ENCODE measurements around the gene CRCP.
A peak's percentile ranks its signal among the peaks of the same experiment; 100 is the strongest.
"Not testable (repeated sequence)": the region's sequence is repeated elsewhere in the genome, so short reads cannot be mapped to it uniquely, and the experiment has no call there.

CRCP gene

DNA sequence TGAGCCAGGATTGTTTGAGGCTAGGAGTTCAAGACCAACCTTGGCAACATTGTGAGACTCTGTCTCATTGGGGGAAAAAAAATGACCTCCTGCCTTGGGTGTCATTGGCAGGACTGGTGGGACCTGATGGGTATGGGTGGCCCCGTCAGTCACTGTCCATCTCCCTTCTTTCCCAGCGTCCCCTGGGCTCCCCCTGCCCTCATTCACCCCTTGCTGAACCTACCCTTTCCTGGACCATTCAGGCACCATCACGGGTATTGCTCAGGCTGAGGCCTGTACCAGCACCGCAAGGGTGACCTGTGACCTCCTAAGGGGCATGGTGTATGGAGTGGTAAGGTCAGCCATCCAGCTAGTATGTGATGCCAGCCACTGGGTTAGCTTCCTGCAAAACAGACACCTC, 19.6 kb upstream of the CRCP start:
- Mint-ChIP-seq H3K27ac (no peak overlapping the region), H3K27me3 (no peaks in the 10 kb centered on the region), H3K9me3 (no peaks in the 10 kb centered on the region), H3K4me1 (ENCODE audit: low read depth in 2 of 2) (peaks cover 6 to 7% of the 10 kb centered on the region in 2 donors), H3K4me3 (no peak overlapping the region), H3K36me3 (ENCODE audit: insufficient read depth) (peaks cover 2% of the 10 kb centered on the region)
- no peak for ATAC-seq (replicated peaks)
- no peak for DNase-seq

DNA sequence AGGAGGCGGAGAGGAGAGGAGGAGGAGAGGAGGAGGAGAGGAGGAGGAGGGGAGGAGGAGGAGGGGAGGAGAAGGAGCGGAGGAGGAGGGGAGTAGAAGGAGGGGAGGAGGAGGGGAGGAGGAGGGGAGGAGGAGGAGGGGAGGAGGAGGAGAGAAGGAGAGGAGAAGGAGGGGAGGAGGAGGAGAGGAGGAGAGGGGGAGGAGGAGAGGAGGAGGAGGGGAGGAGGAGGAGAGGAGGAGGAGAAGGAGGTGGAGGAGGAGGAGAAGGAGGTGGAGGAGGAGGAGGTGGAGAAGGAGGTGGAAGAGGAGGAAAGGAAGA, 15.5 kb upstream of the CRCP start:
- Mint-ChIP-seq H3K27me3 (no peaks in the 10 kb centered on the region), H3K27ac (peak overlapping the region; percentile 91 to 97), H3K9me3 (no peaks in the 10 kb centered on the region), H3K4me1 (ENCODE audit: low read depth in 2 of 2) (peaks cover 7 to 11% of the 10 kb centered on the region in 2 donors), H3K36me3 (ENCODE audit: insufficient read depth) (no peaks in the 10 kb centered on the region), H3K4me3 (peak overlapping the region; percentile 77 to 92)
- ATAC-seq (replicated peaks): no peak
- DNase-seq: no peak

DNA sequence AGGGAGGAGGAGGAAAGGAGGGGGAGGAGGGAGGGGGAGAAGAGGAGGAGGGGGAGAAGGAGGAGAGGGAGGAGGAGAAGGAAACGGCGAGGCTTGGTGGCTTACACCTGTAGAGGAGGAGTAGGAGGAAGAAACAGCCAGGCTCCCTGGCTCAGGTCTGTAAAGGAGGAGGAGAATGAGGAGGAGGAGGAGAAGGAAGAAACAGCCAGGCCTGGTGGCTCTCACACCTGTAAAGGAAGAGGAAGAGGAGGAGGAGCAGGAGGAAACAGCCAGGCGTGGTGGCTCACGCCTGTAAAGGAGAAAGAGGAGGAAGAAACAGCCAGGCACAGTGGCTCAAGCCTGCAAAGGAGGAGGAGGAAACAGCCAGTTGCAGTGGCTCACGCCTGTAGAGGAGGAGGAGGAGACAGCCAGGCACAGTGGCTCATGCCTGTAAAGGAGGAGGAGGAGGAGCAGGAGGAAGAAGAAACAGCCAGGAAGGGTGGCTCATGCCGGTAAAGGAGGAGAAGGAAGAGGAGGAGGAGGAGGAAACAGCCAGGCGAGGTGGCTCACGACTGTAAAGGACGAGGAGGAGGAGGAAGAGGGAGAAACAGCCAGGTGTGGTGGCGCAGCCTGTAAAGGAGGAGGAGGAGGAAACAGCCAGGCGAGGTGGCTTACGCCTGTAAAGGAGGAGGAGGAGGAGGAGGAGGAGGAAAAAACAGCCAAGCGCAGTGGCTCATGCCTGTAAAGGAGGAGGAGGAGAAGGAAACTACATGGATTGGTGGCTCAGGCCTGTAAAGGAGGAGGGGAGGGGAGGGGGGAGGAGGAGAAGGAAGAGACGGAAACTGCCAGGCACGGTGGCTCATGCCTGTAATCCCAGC, 14.9 kb upstream of the CRCP start:
- H3K27ac Mint-ChIP-seq: peak overlapping the region; percentile 91 to 97
- H3K4me3 Mint-ChIP-seq: peak overlapping the region; percentile 77 to 92
- no peaks in the 10 kb centered on the region for H3K9me3 Mint-ChIP-seq
- DNase-seq (peak in 1 of 3 experiments; percentile 20), ATAC-seq (replicated peaks) (peak; percentile 83)
- peaks cover 7 to 11% of the 10 kb centered on the region in 2 donors for H3K4me1 Mint-ChIP-seq (ENCODE audit: low read depth in 2 of 2)
- H3K27me3 Mint-ChIP-seq: no peaks in the 10 kb centered on the region
- no peaks in the 10 kb centered on the region for H3K36me3 Mint-ChIP-seq (ENCODE audit: insufficient read depth)

GRCh38 chr7:66100408-66101050, 14.1 kb upstream of the CRCP start:
- DNase-seq: no peak
- H3K4me3 Mint-ChIP-seq: peak overlapping the region; percentile 77 to 92
- H3K27me3 Mint-ChIP-seq: no peaks in the 10 kb centered on the region
- peaks cover 7 to 14% of the 10 kb centered on the region in 2 donors for H3K4me1 Mint-ChIP-seq (ENCODE audit: low read depth in 2 of 2)
- no peaks in the 10 kb centered on the region for H3K9me3 Mint-ChIP-seq
- H3K27ac Mint-ChIP-seq: peak overlapping the region; percentile 91 to 97
- H3K36me3 Mint-ChIP-seq (ENCODE audit: insufficient read depth): no peaks in the 10 kb centered on the region
- no peak for ATAC-seq (replicated peaks)

- H3K36me3 Mint-ChIP-seq (ENCODE audit: insufficient read depth); H3K27ac Mint-ChIP-seq; H3K27me3 Mint-ChIP-seq; H3K9me3 Mint-ChIP-seq; H3K4me3 Mint-ChIP-seq; ATAC-seq (replicated peaks); DNase-seq: not testable (repeated sequence)
- peaks cover 7 to 14% of the 10 kb centered on the region in 2 donors for H3K4me1 Mint-ChIP-seq (ENCODE audit: low read depth in 2 of 2)
Measured at GRCh38 chr7:66102168-66102567, 12.5 kb upstream of the CRCP start.

DNA sequence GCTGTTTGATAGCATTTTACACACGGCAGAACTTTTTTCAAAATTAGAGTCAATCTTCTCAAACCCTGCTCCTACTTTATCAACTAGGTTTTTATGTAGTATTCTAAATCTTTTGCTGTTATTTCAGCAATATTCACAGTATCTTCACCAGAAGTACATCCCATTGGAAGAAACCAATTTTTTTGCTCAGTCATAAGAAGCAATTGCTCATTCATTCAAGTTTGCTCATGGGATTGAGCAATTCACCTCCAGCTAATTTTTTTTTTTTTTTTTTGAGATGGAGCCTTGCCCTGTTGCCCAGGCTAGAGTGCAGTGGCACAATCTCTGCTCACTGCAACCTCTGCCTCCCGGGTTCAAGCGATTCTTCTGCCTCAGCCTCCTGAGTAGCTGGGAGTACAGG, 10.7 kb upstream of the CRCP start:
- not testable (repeated sequence) for H3K36me3 Mint-ChIP-seq (ENCODE audit: insufficient read depth); ATAC-seq (replicated peaks); H3K4me3 Mint-ChIP-seq; DNase-seq; H3K27me3 Mint-ChIP-seq; H3K27ac Mint-ChIP-seq; H3K9me3 Mint-ChIP-seq
- peaks cover 7 to 14% of the 10 kb centered on the region in 2 donors for H3K4me1 Mint-ChIP-seq (ENCODE audit: low read depth in 2 of 2)

DNA sequence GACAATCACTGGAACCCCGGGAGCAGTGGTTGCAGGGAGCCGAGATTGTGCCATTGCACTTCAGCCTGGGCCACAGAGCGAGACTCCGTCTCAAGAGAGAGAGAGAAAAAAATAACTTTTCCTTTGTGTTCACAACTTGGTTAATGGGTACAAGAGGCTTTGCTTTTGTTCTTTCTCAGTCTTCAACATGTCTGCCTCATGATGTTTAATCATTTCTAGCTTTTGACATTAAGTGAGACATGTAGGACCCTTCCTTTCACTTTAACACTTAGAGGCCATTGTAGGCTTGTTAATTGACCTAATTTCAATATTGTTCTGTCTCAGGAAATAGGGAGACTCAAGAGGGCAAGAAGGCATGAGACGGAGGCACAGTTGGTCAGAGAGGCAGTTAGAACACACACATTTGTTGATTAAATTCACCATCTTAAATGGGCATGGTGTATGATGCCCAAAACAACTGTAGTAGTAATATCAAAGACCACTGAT, 9.3 kb upstream of the CRCP start:
- peaks cover under 1 to 4% of the 10 kb centered on the region in 2 donors for H3K4me1 Mint-ChIP-seq (ENCODE audit: low read depth in 2 of 2)
- no peaks in the 10 kb centered on the region for H3K9me3 Mint-ChIP-seq
- no peaks in the 10 kb centered on the region for H3K36me3 Mint-ChIP-seq (ENCODE audit: insufficient read depth)
- H3K27me3 Mint-ChIP-seq: no peaks in the 10 kb centered on the region
- H3K27ac Mint-ChIP-seq: no peak overlapping the region
- no peak overlapping the region for H3K4me3 Mint-ChIP-seq
- ATAC-seq (replicated peaks): no peak
- no peak for DNase-seq

DNA sequence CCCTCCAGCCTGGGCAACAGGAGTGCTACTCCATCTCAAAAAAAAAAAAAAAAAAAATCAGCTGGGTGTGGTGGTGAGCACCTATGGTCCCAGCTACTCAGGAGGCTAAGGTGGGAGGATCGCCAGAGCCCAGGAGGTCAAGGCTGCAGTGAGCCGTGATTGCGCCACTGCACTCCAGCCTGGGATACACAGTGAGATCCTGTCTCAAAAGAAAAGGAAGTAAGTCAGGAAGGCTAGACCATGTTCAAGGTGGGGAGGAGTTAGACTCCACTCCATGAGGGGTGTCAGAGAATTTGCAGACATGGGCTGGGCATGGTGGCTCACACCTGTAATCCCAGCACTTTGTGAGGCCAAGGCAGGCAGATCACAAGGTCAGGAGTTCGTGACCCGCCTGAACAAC, 6.2 kb upstream of the CRCP start:
- not testable (repeated sequence) for DNase-seq; H3K27ac Mint-ChIP-seq; ATAC-seq (replicated peaks); H3K4me1 Mint-ChIP-seq (ENCODE audit: low read depth in 2 of 2); H3K4me3 Mint-ChIP-seq; H3K27me3 Mint-ChIP-seq; H3K9me3 Mint-ChIP-seq; H3K36me3 Mint-ChIP-seq (ENCODE audit: insufficient read depth)

GRCh38 chr7:66110856-66111255, 3.8 kb upstream of the CRCP start:
- no peaks in the 10 kb centered on the region for H3K9me3 Mint-ChIP-seq
- H3K36me3 Mint-ChIP-seq (ENCODE audit: insufficient read depth): peaks cover 16% of the 10 kb centered on the region
- H3K4me3 Mint-ChIP-seq: no peak overlapping the region
- no peak overlapping the region for H3K27ac Mint-ChIP-seq
- DNase-seq: no peak
- H3K4me1 Mint-ChIP-seq (ENCODE audit: low read depth in 2 of 2): peaks cover 9 to 13% of the 10 kb centered on the region in 2 donors
- H3K27me3 Mint-ChIP-seq: no peaks in the 10 kb centered on the region
- no peak for ATAC-seq (replicated peaks)

- H3K9me3 Mint-ChIP-seq; H3K27me3 Mint-ChIP-seq; ATAC-seq (replicated peaks); DNase-seq: not testable (repeated sequence)
- Mint-ChIP-seq H3K4me3 (peak overlapping the region; percentile 19 to 97), H3K4me1 (ENCODE audit: low read depth in 2 of 2) (peaks cover 37 to 44% of the 10 kb centered on the region in 2 donors), H3K36me3 (ENCODE audit: insufficient read depth) (peaks cover 51% of the 10 kb centered on the region), H3K27ac (peak overlapping the region; percentile 24 to 99)
Measured at GRCh38 chr7:66116680-66117420, 2.2 kb downstream of the CRCP start.

DNA sequence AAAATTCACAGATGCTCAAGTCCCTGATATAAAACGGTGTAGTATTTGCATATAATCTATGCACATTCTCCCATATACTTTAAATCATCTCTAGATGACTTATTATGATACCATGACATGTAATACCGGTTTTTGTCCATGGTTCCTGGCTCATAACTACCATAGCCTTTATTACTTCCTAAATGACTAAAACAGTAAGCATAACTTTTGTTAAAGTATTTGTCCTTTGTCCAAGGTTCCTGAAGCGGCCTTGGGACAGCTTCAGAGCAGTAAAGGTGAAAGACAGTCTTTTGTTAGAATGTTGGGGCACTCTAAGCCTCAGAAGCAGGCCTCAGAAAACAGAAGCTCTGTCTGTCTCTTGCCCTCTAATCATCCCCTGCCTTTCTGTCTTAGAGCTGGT, 4.0 kb downstream of the CRCP start:
- H3K27me3 Mint-ChIP-seq: no peaks in the 10 kb centered on the region
- peak overlapping the region in 1 of 2 donors; percentile 97 for H3K4me3 Mint-ChIP-seq
- no peak for DNase-seq
- peaks cover 42 to 44% of the 10 kb centered on the region in 2 donors for H3K4me1 Mint-ChIP-seq (ENCODE audit: low read depth in 2 of 2)
- peaks cover 56% of the 10 kb centered on the region for H3K36me3 Mint-ChIP-seq (ENCODE audit: insufficient read depth)
- H3K27ac Mint-ChIP-seq: peak overlapping the region; percentile 63 to 99
- ATAC-seq (replicated peaks): no peak
- no peaks in the 10 kb centered on the region for H3K9me3 Mint-ChIP-seq

DNA sequence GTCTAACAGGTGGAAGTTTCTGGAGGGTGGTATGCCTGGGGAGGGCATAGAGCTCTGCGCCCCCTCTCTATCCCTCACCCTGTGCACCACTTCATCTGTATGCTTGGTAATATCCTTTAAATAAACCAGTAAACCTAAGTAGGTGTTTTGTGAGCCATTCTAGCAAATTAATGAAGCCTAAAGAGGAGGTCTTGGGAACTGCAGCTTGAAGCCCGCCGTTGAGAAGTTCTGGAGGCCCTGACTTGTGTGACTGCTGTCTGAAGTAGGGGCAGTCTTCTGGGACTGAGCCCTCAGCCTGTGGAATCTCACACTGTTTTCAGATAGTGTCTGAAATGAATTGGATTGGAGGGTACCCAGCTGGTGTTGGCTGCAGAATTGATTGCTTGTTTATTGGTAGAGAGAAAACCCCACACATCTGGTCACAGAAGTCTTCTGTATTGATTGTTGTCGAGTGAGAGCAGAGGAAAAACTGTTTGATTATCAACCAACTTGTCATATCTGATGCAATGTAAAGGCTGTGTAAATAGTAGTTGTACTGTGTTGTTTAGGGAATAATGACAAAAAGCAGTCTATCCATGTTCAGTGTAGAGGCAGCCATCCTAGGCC, 4.7 kb downstream of the CRCP start:
- Mint-ChIP-seq H3K27ac (peak overlapping the region; percentile 63 to 99), H3K4me1 (ENCODE audit: low read depth in 2 of 2) (peaks cover 43 to 45% of the 10 kb centered on the region in 2 donors), H3K27me3 (no peaks in the 10 kb centered on the region), H3K36me3 (ENCODE audit: insufficient read depth) (peaks cover 60% of the 10 kb centered on the region), H3K9me3 (no peaks in the 10 kb centered on the region), H3K4me3 (no peak overlapping the region)
- DNase-seq (no peak), ATAC-seq (replicated peaks) (no peak)

GRCh38 chr7:66123175-66123528, 8.5 kb downstream of the CRCP start:
- DNase-seq: no peak
- no peak overlapping the region for H3K4me3 Mint-ChIP-seq
- H3K36me3 Mint-ChIP-seq (ENCODE audit: insufficient read depth): peaks cover 48% of the 10 kb centered on the region
- no peak for ATAC-seq (replicated peaks)
- peaks cover 36 to 40% of the 10 kb centered on the region in 2 donors for H3K4me1 Mint-ChIP-seq (ENCODE audit: low read depth in 2 of 2)
- H3K9me3 Mint-ChIP-seq: no peaks in the 10 kb centered on the region
- peak overlapping the region in 1 of 2 donors; percentile 29 for H3K27ac Mint-ChIP-seq
- no peaks in the 10 kb centered on the region for H3K27me3 Mint-ChIP-seq
